AG09309 (cell line): Measurements from ENCODE around the gene PPP1R2.

ENCODE experiments used
- DNase-seq: peaks from one replicate; pipeline ENCODE4 v3.0.0-alpha.2; 2010; ENCODE audit warnings: low read depth
- H3K4me3 ChIP-seq: 2 replicates; pipeline ENCODE4 v1.5.1; 2011; ENCODE audit warnings: mild to moderate bottlenecking, low read depth, low read length, moderate library complexity; ENCODE audit not compliant: control insufficient read depth
- CTCF ChIP-seq: IDR thresholded peaks from 2 replicates; pipeline ENCODE4 v1.5.1; 2011; ENCODE audit warnings: mild to moderate bottlenecking, low read depth, low read length, inconsistent platforms; ENCODE audit not compliant: insufficient read depth, control insufficient read depth; ENCODE audit errors: missing control alignments

PPP1R2 gene

GRCh38 chr3:195556390-195556789 is 13.3 kb upstream of the PPP1R2 start:
- no peak overlapping the region for H3K4me3 ChIP-seq
- peak; percentile 29 for TF ChIP-seq CTCF
- no peak for DNase-seq

DNA sequence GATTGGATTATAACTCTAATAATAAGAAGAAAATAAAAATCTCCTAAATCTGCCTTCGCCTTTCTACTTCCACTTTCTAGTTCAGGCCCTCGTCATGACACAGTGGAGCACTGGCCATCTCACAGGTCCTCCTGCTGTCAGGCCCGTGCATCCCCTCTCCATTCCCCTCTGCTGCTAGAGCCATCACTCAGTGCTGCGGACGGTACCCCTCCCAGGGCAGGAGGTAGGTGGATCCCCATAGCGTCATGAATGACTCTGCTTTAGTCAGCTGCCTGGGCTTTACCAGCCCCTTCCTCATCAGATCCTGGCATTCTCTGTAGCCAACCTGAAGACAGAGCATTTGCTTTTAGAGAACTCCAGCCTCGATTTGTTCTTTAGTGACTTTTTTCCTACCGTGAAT is 12.0 kb upstream of the PPP1R2 start:
- no peak for TF ChIP-seq CTCF
- H3K4me3 ChIP-seq: no peak overlapping the region
- no peak for DNase-seq

DNA sequence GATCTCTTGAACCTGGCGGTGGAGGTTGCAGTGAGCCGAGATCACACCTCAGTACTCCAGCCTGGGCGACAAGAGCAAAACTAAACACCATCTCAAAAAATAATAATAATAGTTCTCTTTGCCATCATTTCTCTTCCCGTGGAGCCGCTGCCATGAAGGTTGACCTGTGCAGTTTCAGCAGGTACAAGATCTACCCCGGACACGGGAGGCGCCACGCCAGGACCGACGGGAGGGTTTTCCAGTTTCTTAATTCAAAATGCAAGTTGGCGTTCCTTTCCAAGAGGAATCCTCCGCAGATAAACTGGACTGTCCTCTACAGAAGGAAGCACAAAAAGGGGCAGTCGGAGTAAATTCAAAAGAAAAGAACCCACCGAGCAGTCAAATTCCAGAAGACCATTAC is 11.3 kb upstream of the PPP1R2 start:
- H3K4me3 ChIP-seq: no peak overlapping the region
- DNase-seq: no peak
- TF ChIP-seq CTCF: no peak

GRCh38 chr3:195553268-195553667 is 10.1 kb upstream of the PPP1R2 start:
- TF ChIP-seq CTCF: no peak
- DNase-seq: no peak
- no peak overlapping the region for H3K4me3 ChIP-seq

- TF ChIP-seq CTCF: no peak
- H3K4me3 ChIP-seq: no peak overlapping the region
- DNase-seq: no peak
Measured at GRCh38 chr3:195551381-195551978, 8.4 kb upstream of the PPP1R2 start.

- no peak overlapping the region for H3K4me3 ChIP-seq
- no peak for TF ChIP-seq CTCF
- no peak for DNase-seq
Measured at GRCh38 chr3:195550723-195551122, 7.6 kb upstream of the PPP1R2 start.
